Measurements from ENCODE around the gene MED23. TPM values are rescaled to one million over a fixed set of nuclear protein-coding genes. Genes with fewer than 3 reads are reported as not detected.

MED23 gene
- total and polyA plus RNA-seq, 8 donors: 9.7 to 22.8 (median 13.2) TPM

DNA sequence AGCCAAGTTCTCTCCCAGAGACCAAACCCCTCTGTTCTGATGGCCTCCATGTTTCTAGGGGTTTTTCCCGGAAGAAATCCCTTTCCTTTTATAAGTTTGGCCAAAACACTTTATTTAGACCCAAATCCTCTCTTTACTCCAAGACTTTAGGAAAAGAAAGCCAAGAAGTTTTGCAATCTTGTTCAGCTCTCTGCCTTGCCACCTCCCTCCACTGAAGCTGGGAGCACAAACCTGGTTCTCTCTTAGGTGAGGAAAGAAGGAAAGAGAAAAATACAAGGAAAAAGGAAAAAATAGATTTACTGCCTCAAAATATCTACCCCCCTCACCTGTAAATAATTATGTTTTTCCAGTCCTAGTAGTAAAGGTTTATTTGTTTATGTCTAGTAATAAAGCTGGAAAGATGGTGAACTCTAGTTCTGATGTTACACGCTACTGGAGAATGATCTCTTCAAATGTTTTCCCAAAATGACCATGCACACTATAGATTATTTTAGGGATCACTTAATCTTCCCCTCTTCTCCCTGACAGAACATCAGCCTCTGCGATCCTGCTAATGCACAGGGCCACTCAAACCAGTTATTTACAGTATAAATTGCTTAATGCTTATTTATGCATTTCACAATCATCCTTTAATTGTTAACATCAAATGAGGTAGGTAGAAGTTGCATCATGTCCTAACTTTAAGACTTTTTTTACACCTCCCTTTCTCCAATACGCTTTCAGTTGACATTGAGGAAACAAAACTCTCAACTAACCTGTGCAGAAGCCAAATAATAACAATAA lies 65.9 kb downstream of the MED23 start:
- Histone ChIP-seq H3K9me3 (no peaks in the 10 kb centered on the region), H3K27me3 (no peaks in the 10 kb centered on the region), H3K4me3 (no peak overlapping the region), H3K27ac (no peak overlapping the region), H3K36me3 (no peaks in the 10 kb centered on the region), H3K4me1 (no peaks in the 10 kb centered on the region)
- TF ChIP-seq, protein P1, sequence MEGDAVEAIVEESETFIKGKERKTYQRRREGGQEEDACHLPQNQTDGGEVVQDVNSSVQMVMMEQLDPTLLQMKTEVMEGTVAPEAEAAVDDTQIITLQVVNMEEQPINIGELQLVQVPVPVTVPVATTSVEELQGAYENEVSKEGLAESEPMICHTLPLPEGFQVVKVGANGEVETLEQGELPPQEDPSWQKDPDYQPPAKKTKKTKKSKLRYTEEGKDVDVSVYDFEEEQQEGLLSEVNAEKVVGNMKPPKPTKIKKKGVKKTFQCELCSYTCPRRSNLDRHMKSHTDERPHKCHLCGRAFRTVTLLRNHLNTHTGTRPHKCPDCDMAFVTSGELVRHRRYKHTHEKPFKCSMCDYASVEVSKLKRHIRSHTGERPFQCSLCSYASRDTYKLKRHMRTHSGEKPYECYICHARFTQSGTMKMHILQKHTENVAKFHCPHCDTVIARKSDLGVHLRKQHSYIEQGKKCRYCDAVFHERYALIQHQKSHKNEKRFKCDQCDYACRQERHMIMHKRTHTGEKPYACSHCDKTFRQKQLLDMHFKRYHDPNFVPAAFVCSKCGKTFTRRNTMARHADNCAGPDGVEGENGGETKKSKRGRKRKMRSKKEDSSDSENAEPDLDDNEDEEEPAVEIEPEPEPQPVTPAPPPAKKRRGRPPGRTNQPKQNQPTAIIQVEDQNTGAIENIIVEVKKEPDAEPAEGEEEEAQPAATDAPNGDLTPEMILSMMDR (IDR thresholded peaks at IDR 0.05): no peak
- no peak for FAIRE-seq
- ATAC-seq: no peak
- intact Hi-C loops (cut with DNase I): no loop called here
- DNase-seq: no peak
- WGBS, 2 donors: 90 to 95% methylated on average over 4 of the region's 4 CpGs

DNA sequence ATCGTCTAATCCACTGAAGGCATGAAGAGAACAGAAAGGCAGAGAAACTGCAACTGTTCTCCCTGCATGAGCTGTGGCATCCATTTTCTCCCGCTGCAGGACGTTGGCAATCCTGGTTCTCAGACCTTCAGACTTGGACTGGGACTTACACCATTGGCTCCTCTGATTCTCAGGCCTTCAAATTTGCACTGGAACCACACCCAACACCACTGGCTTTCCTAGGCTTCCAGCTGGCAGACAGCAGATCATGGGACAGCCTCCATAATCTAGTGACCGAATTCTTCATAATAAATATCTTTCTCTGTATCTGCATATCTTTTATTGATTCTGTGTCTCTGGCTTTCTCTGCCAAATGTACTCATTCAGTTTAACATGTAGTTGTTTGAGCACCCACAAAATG lies 69.1 kb downstream of the MED23 start:
- Histone ChIP-seq H3K4me3 (no peak overlapping the region), H3K27ac (no peak overlapping the region), H3K27me3 (no peaks in the 10 kb centered on the region), H3K36me3 (no peaks in the 10 kb centered on the region), H3K4me1 (no peaks in the 10 kb centered on the region), H3K9me3 (no peaks in the 10 kb centered on the region)
- FAIRE-seq (no peak), DNase-seq (no peak), ATAC-seq (no peak)
- intact Hi-C loops (cut with DNase I): no loop called here
- TF ChIP-seq, protein P1 (IDR thresholded peaks at IDR 0.05): no peak
- WGBS, 2 donors: 69 to 70% methylated on average over 4 of the region's 4 CpGs

DNA sequence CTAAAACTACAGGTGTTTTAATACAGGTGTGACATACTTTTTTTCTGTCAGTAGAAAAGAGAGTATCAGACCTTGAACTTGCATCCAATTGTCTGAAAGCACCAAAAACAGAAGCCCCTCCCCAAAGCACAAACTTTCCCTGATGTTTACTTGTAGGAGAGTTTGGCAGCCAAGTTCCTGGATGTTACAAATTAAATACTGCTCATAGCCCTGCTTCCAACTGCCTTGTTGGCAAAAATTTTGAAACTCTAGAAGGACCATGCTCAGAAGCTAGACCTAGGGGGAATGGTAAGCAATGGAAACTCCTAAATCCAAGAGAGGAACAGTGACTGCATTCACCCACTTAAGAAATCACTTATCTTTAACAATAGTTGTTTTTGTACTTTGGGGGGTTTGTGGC lies 72.0 kb downstream of the MED23 start:
- Histone ChIP-seq H3K27me3 (no peaks in the 10 kb centered on the region), H3K4me3 (no peak overlapping the region), H3K27ac (no peak overlapping the region), H3K9me3 (no peaks in the 10 kb centered on the region), H3K4me1 (no peaks in the 10 kb centered on the region), H3K36me3 (no peaks in the 10 kb centered on the region)
- intact Hi-C loops (cut with DNase I): no loop called here
- ATAC-seq (no peak), FAIRE-seq (no peak), DNase-seq (no peak)
- TF ChIP-seq, protein P1 (IDR thresholded peaks at IDR 0.05): no peak

DNA sequence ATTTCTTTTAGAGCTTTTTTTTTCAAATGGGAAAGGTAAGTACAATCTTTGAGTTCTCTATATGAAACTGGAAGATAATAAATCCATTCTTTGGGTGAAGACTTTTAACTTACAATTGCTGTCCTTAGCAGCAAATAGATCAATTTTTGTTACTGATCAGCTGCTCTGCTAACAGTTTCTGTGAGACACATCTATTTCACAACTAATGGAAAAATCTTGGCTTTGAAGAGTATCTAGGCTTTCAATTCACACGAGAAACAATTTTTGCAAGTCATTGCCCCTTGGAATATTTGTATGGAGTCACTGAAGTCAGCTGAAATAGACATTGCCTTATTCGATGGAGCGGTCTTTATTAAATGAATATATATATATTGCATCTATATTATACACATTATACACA lies 75.5 kb downstream of the MED23 start:
- no peaks in the 10 kb centered on the region for H3K9me3 ChIP-seq
- no peak overlapping the region for H3K4me3 ChIP-seq
- 45 to 53% methylated on average over 3 of the region's 3 CpGs for WGBS, 2 donors
- no peak overlapping the region for H3K27ac ChIP-seq
- no peak for ATAC-seq
- DNase-seq: no peak
- intact Hi-C loops (cut with DNase I): no loop called here
- no peaks in the 10 kb centered on the region for H3K36me3 ChIP-seq
- FAIRE-seq: no peak
- TF ChIP-seq, protein P1 (IDR thresholded peaks at IDR 0.05): no peak
- H3K4me1 ChIP-seq: no peaks in the 10 kb centered on the region
- no peaks in the 10 kb centered on the region for H3K27me3 ChIP-seq

DNA sequence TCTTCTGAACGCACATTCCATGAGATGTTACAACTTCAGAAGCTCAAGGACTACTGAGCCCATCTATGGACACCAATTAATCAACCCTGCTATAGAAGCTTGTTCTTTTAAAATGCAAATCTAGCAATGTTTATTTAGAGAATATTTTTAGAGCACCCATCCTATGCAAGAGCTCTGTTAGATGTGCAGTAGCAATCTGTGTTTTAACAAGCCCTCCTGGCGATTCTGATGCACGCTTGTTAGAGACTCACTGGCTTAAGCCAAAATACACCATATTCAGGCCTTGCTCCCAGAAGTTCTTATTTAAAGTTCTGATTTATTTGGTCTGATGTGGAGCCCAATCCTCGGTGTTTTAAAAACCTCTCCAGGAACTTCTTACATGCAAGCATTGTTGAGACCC lies 76.1 kb downstream of the MED23 start:
- no peaks in the 10 kb centered on the region for H3K9me3 ChIP-seq
- no peaks in the 10 kb centered on the region for H3K36me3 ChIP-seq
- H3K4me3 ChIP-seq: no peak overlapping the region
- intact Hi-C loops (cut with DNase I): no loop called here
- no peak for ATAC-seq
- DNase-seq: no peak
- TF ChIP-seq, protein P1 (IDR thresholded peaks at IDR 0.05): no peak
- 74 to 85% methylated on average over 4 of the region's 4 CpGs for WGBS, 2 donors
- no peaks in the 10 kb centered on the region for H3K27me3 ChIP-seq
- FAIRE-seq: no peak
- no peak overlapping the region for H3K27ac ChIP-seq
- no peaks in the 10 kb centered on the region for H3K4me1 ChIP-seq
